ENCODE data around the gene CTDSP1. TPM values are rescaled to one million over a fixed set of nuclear protein-coding genes. Genes with fewer than 3 reads are reported as not detected.

Gene CTDSP1
- total and polyA plus RNA-seq, 3 donors from 2014 or later, result 60.7 to 87.3 (median 65.2) TPM

DNA sequence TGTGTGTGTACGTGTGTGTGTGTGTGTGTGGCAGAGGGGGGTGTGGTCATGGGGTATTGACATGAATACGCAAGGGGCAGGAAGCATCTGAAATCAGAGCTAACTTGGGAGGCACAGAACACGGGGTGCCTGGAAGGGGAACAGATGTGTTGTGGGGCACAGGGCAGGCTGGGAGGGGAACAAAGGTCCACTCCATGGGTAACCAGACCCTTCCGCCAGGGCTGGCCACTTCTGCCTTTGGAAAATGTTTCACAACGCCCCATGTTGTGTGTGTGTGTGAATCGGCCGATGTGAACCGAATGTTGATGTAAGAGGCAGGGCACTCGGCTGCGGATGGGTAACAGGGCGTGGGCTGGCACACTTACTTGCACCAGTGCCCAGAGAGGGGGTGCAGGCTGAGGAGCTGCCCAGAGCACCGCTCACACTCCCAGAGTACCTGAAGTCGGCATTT lies 17.7 kb upstream of the CTDSP1 start, which contains the start of gene SLC11A1:
SLC11A1 (plus strand) TSS at position 358 of the 451 bp plus-strand sequence. CDS start 96 bp downstream, outside the sequence.
- Histone ChIP-seq H3K4me1 (peaks cover under 1% of the 10 kb centered on the region), H3K27ac (no peak within 1 kb of the TSS), H3K4me3 (peak within 1 kb of the TSS in 1 of 2 donors; percentile 7), H3K9me3 (no peaks in the 10 kb centered on the region), H3K36me3 (ENCODE audit: low read depth, missing control alignments) (no peaks in the 10 kb centered on the region), H3K27me3 (no peaks in the 10 kb centered on the region)
- no peak for TF ChIP-seq POLR2A (IDR thresholded peaks at IDR 0.05)
- intact Hi-C loops (cut with DNase I; ENCODE audit: low total_unique reads), result no loop called here
- peak; percentile 47 for DNase-seq
- WGBS, 2 donors, result 82 to 92% methylated on average over 13 of the region's 13 CpGs

DNA sequence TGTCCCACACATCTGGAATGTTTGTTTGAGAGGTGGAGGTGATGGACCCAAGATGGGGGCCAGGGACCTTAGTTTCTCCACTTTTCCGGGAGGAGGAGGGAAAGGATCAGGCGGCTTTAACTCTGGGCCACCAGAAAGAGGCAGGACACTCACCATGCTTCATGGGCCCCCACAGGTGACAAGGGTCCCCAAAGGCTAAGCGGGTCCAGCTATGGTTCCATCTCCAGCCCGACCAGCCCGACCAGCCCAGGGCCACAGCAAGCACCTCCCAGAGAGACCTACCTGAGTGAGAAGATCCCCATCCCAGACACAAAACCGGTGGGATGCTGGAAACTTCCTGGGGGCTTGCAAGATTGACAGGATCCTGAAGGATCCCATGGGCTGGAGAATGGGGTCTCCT lies 16.9 kb upstream of the CTDSP1 start:
- Histone ChIP-seq H3K4me3 (peak overlapping the region in 1 of 2 donors; percentile 7), H3K27ac (no peak overlapping the region), H3K4me1 (peaks cover 4% of the 10 kb centered on the region), H3K27me3 (no peaks in the 10 kb centered on the region), H3K36me3 (ENCODE audit: low read depth, missing control alignments) (no peaks in the 10 kb centered on the region), H3K9me3 (no peaks in the 10 kb centered on the region)
- no peak for DNase-seq
- 93 to 100% methylated on average over 1 to 6 of the region's 6 CpGs for whole genome bisulfite sequencing, 2 donors
- intact Hi-C loops (cut with DNase I; ENCODE audit: low total_unique reads), result no loop called here
- no peak for TF ChIP-seq POLR2A (IDR thresholded peaks at IDR 0.05)
- TF ChIP-seq, protein P1, sequence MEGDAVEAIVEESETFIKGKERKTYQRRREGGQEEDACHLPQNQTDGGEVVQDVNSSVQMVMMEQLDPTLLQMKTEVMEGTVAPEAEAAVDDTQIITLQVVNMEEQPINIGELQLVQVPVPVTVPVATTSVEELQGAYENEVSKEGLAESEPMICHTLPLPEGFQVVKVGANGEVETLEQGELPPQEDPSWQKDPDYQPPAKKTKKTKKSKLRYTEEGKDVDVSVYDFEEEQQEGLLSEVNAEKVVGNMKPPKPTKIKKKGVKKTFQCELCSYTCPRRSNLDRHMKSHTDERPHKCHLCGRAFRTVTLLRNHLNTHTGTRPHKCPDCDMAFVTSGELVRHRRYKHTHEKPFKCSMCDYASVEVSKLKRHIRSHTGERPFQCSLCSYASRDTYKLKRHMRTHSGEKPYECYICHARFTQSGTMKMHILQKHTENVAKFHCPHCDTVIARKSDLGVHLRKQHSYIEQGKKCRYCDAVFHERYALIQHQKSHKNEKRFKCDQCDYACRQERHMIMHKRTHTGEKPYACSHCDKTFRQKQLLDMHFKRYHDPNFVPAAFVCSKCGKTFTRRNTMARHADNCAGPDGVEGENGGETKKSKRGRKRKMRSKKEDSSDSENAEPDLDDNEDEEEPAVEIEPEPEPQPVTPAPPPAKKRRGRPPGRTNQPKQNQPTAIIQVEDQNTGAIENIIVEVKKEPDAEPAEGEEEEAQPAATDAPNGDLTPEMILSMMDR (IDR thresholded peaks at IDR 0.05), result no peak

DNA sequence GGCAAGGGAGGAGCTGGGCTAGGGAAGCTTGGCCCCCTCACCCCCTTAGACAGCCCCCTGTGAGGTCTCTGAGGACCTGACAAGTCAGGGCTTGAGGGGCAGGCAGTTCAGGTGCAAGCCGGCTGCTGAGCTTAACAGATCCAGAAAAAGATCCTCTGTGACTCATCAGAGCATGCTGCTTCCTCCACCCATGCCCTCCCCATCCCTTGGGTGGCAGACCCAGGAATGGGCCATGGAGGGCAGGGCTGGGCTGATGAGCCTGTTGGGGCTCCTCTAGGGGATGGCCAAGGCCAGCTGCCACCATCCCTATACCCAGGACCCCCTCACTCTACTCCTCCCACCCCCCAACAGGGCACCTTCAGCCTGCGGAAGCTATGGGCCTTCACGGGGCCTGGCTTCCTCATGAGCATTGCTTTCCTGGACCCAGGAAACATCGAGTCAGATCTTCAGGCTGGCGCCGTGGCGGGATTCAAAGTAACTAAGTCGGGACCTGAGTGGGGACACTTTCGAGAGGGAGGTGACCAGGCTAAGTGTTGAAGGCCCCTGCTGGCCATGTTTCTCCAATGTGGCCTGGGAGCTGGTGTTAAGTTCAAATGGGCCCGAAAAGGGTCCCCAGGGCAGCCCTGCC lies 15.7 kb upstream of the CTDSP1 start:
- no peak for TF ChIP-seq POLR2A (IDR thresholded peaks at IDR 0.05)
- Histone ChIP-seq H3K4me1 (peaks cover 4% of the 10 kb centered on the region), H3K27me3 (no peaks in the 10 kb centered on the region), H3K27ac (no peak overlapping the region), H3K9me3 (no peaks in the 10 kb centered on the region), H3K36me3 (ENCODE audit: low read depth, missing control alignments) (no peaks in the 10 kb centered on the region), H3K4me3 (no peak overlapping the region)
- intact Hi-C loops (cut with DNase I; ENCODE audit: low total_unique reads), result no loop called here
- 87 to 97% methylated on average over 3 to 10 of the region's 10 CpGs for WGBS, 2 donors
- DNase-seq, result no peak

DNA sequence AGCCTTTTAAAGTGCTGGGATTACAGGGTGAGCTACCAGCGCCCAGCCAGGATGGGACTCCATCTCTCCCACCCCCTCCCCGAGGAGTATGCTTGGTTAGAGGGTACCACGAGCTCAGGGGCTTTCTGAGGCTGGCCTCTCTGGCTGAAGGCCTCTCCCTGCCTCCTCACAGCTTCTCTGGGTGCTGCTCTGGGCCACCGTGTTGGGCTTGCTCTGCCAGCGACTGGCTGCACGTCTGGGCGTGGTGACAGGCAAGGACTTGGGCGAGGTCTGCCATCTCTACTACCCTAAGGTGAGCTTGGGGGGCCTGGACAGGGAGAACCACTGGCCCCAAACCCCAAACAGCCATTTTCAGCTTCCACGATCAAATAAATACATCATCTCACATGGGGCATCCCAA lies 14.7 kb upstream of the CTDSP1 start:
- Histone ChIP-seq H3K27me3 (no peaks in the 10 kb centered on the region), H3K27ac (no peak overlapping the region), H3K4me3 (no peak overlapping the region), H3K4me1 (peaks cover 4% of the 10 kb centered on the region), H3K9me3 (no peaks in the 10 kb centered on the region), H3K36me3 (ENCODE audit: low read depth, missing control alignments) (no peaks in the 10 kb centered on the region)
- WGBS, 2 donors, result 89 to 92% methylated on average over 8 to 9 of the region's 9 CpGs
- no peak for DNase-seq
- TF ChIP-seq, protein P1 (IDR thresholded peaks at IDR 0.05), result no peak
- no peak for TF ChIP-seq POLR2A (IDR thresholded peaks at IDR 0.05)
- intact Hi-C loops (cut with DNase I; ENCODE audit: low total_unique reads), result no loop called here

DNA sequence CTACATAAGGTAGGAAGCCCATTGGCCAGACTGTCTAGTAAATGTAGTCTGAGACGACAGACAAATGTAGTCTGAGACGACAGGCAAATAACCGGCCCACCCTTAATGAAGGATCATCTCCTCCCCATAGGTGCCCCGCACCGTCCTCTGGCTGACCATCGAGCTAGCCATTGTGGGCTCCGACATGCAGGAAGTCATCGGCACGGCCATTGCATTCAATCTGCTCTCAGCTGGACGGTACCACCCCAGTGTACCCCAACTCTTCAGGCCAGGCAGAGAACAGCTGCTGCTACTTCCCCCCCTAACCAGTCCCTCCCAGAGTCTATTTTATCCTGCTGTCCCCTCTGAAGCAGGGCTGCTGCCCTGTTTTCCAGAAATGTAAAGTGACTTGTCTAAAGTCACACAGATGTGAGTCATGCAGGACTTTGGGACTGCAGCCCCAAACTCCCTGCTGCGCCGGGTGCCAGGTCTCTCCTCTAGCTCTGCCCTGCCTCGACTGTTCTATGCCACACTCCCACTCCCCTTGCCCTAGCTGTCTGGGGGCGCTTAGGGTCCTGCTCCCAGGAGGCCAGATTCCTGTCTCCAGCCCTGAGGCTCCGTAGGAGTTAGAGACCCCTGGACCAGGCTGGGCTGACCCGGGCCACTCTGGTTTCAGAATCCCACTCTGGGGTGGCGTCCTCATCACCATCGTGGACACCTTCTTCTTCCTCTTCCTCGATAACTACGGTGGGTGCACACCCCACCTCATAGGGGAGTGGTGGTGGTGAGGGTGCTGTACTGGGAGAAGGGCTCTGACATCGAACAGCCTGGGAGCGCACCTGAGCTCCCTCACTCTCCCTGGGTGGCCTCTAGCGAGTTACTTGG lies 12.9 kb upstream of the CTDSP1 start:
- no peak overlapping the region for H3K27ac ChIP-seq
- intact Hi-C loops (cut with DNase I; ENCODE audit: low total_unique reads), result no loop called here
- no peak for DNase-seq
- H3K36me3 ChIP-seq (ENCODE audit: low read depth, missing control alignments), result no peaks in the 10 kb centered on the region
- TF ChIP-seq POLR2A (IDR thresholded peaks at IDR 0.05), result no peak
- TF ChIP-seq, protein P1 (IDR thresholded peaks at IDR 0.05), result no peak
- H3K9me3 ChIP-seq, result no peaks in the 10 kb centered on the region
- H3K4me3 ChIP-seq, result no peak overlapping the region
- peaks cover 4% of the 10 kb centered on the region for H3K4me1 ChIP-seq
- H3K27me3 ChIP-seq, result no peaks in the 10 kb centered on the region
- WGBS, 2 donors, result 67 to 69% methylated on average over 23 of the region's 23 CpGs

Data from testis (tissue), 3 donors.